Common myeloid progenitor, CD34-positive (primary cell): ENCODE results near the gene HOXB3.

Experiments
- CTCF ChIA-PET: fragments of 350-600 bp; sonication (Branson Sonifier 250); formaldehyde crosslinking; loops from one replicate; lab custom pipeline; 2021; ENCODE audit warnings: antibody characterized with exemption; lab: Charles Lee
- POLR2A ChIA-PET: fragments of 350-600 bp; sonication (Branson Sonifier 250); formaldehyde crosslinking; loops from one replicate; lab custom pipeline; 2021; ENCODE audit warnings: antibody characterized with exemption; lab: Charles Lee
- DNase-seq, 3 donors: peaks; one replicate each; pipeline versions ENCODE4 v3.0.0 to v3.0.0-alpha.2; 2013
- H3K27ac ChIP-seq, 2 experiments: 1 replicate in 1 of 2; 2 replicates in 1 of 2; pipeline ENCODE4 v1.7.0; 2013; ENCODE audit warnings: inconsistent platforms in 2 of 2, low read length in 2 of 2, mild to moderate bottlenecking in 2 of 2, low read depth in 1 of 2, moderate library complexity in 1 of 2; ENCODE audit not compliant: severe bottlenecking in 2 of 2, insufficient read depth in 1 of 2, poor library complexity in 1 of 2
- H3K27me3 ChIP-seq, 5 experiments: replicated peaks in 2 of 5; 1 replicate in 3 of 5; 2 replicates in 2 of 5; pipeline versions ENCODE4 v1.6.1 to v1.7.0; 2013; ENCODE audit warnings: low read length in 4 of 5, mild to moderate bottlenecking in 2 of 5, moderate library complexity in 2 of 5, inconsistent platforms in 1 of 5; ENCODE audit not compliant: insufficient read depth in 5 of 5, control insufficient read depth in 4 of 5
- H3K36me3 ChIP-seq, 4 experiments: 1 replicate in 2 of 4; 2 replicates in 2 of 4; pipeline versions ENCODE4 v1.6.1 to v1.7.0; 2013; ENCODE audit warnings: low read length in 3 of 4, control low read depth in 1 of 4, mild to moderate bottlenecking in 1 of 4; ENCODE audit not compliant: control insufficient read depth in 4 of 4, insufficient read depth in 4 of 4
- H3K4me1 ChIP-seq, 4 experiments: 1 replicate in 3 of 4; 2 replicates in 1 of 4; pipeline versions ENCODE4 v1.6.1 to v1.7.1; 2013; ENCODE audit warnings: low read length in 3 of 4, mild to moderate bottlenecking in 3 of 4, control low read depth in 1 of 4, inconsistent platforms in 1 of 4, moderate library complexity in 1 of 4; ENCODE audit not compliant: control insufficient read depth in 4 of 4, insufficient read depth in 4 of 4; ENCODE audit errors: control extremely low read depth in 1 of 4
- H3K4me3 ChIP-seq, 7 experiments: 1 replicate in 4 of 7; 2 replicates in 3 of 7; pipeline versions ENCODE4 v1.5.1 to v1.7.0; 2013; ENCODE audit warnings: mild to moderate bottlenecking in 7 of 7, low read length in 6 of 7, moderate library complexity in 6 of 7, inconsistent platforms in 2 of 7, low read depth in 2 of 7, control low read depth in 1 of 7; ENCODE audit not compliant: insufficient read depth in 4 of 7, control insufficient read depth in 1 of 7; ENCODE audit errors: extremely low read depth in 1 of 7
- H3K9me3 ChIP-seq, 5 experiments: 1 replicate in 4 of 5; 2 replicates in 1 of 5; pipeline versions ENCODE4 v1.6.1 to v1.7.1; 2013; ENCODE audit warnings: low read length in 4 of 5, mild to moderate bottlenecking in 2 of 5, inconsistent platforms in 1 of 5, low read depth in 1 of 5, moderate library complexity in 1 of 5; ENCODE audit not compliant: control insufficient read depth in 4 of 5, insufficient read depth in 2 of 5; ENCODE audit errors: control extremely low read depth in 1 of 5
- WGBS: methylation state at CpG from one replicate; pipeline ENCODE4 v1.1.5; 2013; ENCODE audit not compliant: insufficient coverage; 5-methylcytosine and 5-hydroxymethylcytosine counted together

The HOXB3 gene

GRCh38 chr17:48628649-48629410, 38.8 kb upstream of the HOXB3 start:
- CTCF ChIA-PET: interaction anchor here (0.6 to 1.7 kb wide), 4 partner anchors 8 to 35 kb away, joined by 3 to 7 read pairs (median 4); no protein-coding TSS in a partner anchor
- Histone ChIP-seq H3K27ac (peak overlapping the region in 1 of 2 experiments; percentile 76), H3K4me3 (no peak overlapping the region), H3K4me1 (peaks cover 0 to 31% (median 27%) of the 10 kb centered on the region in 4 experiments), H3K36me3 (no peaks in the 10 kb centered on the region), H3K27me3 (peaks cover 18 to 99% (median 54%) of the 10 kb centered on the region in 5 experiments), H3K9me3 (no peaks in the 10 kb centered on the region)
- no peak for DNase-seq
- 50% methylated on average over 4 of the region's 5 CpGs for WGBS
- POLR2A ChIA-PET: no interaction called here

- CTCF ChIA-PET: interaction anchor here (1.4 to 1.7 kb wide), 2 partner anchors 9 to 11 kb away, joined by 4 to 7 read pairs; no protein-coding TSS in a partner anchor
These were observed 37.8 kb upstream of the HOXB3 start for GRCh38 chr17:48627623-48628521.

GRCh38 chr17:48627118-48627597, 37.1 kb upstream of the HOXB3 start:
- Histone ChIP-seq H3K4me3 (peak overlapping the region in 2 of 7 experiments; percentile 11 to 31), H3K27me3 (peaks cover 18 to 99% (median 60%) of the 10 kb centered on the region in 5 experiments), H3K9me3 (no peaks in the 10 kb centered on the region), H3K27ac (peak overlapping the region in 1 of 2 experiments; percentile 76), H3K4me1 (peaks cover 0 to 28% (median 24%) of the 10 kb centered on the region in 4 experiments), H3K36me3 (no peaks in the 10 kb centered on the region)
- ChIA-PET CTCF (interaction anchor here (0.5 to 2.8 kb wide), 4 partner anchors 9 to 592 kb away, joined by 4 to 27 read pairs (median 6); partner anchors contain the start of gene HOXB8), POLR2A (interaction anchor here (0.7 kb wide), 1 partner anchor 519 kb away, joined by 3 read pairs; no protein-coding TSS in a partner anchor)
- no peak for DNase-seq
- 55% methylated on average over 4 of the region's 5 CpGs for WGBS

More at GRCh38 chr17:48627623-48628521, 37.8 kb upstream of the HOXB3 start:
- POLR2A ChIA-PET: interaction anchor here (0.7 kb wide), 1 partner anchor 520 kb away, joined by 3 read pairs; no protein-coding TSS in a partner anchor
- no peak overlapping the region for H3K4me3 ChIP-seq
- H3K36me3 ChIP-seq: no peaks in the 10 kb centered on the region
- peak overlapping the region in 1 of 2 experiments; percentile 76 for H3K27ac ChIP-seq
- 74% methylated on average over 23 of the region's 27 CpGs for WGBS
- peaks cover 18 to 99% (median 57%) of the 10 kb centered on the region in 5 experiments for H3K27me3 ChIP-seq
- peaks cover 0 to 28% (median 24%) of the 10 kb centered on the region in 4 experiments for H3K4me1 ChIP-seq
- H3K9me3 ChIP-seq: no peaks in the 10 kb centered on the region
- no peak for DNase-seq

- Histone ChIP-seq H3K27ac (peak within 1 kb of the TSS in 1 of 2 experiments; percentile 79), H3K4me3 (peak within 1 kb of the TSS; percentile 15 to 73 (median 57)), H3K9me3 (no peaks in the 10 kb centered on the region), H3K4me1 (peaks cover 0 to 28% (median 24%) of the 10 kb centered on the region in 4 experiments), H3K27me3 (peaks cover 18 to 99% (median 60%) of the 10 kb centered on the region in 5 experiments), H3K36me3 (no peaks in the 10 kb centered on the region)
- ChIA-PET POLR2A (interaction anchor here (1.0 kb wide), 1 partner anchor 10 kb away, joined by 3 read pairs; no protein-coding TSS in a partner anchor), CTCF (interaction anchor here (0.5 to 2.8 kb wide), 8 partner anchors 10 to 591 kb away, joined by 3 to 27 read pairs (median 4); partner anchors contain the start of gene HOXB8)
- 8% methylated on average over 18 of the region's 50 CpGs for WGBS
- DNase-seq: peak; percentile 70 to 87 (median 86)
These were observed 36.4 kb upstream of the HOXB3 start, which contains the start of gene HOXB9 for GRCh38 chr17:48626245-48627117. HOXB9 (minus strand) TSS chr17:48626358; CDS start chr17:48626269, 89 bp downstream.

- H3K36me3 ChIP-seq: no peaks in the 10 kb centered on the region
- H3K4me1 ChIP-seq: peaks cover 0 to 28% (median 24%) of the 10 kb centered on the region in 4 experiments
- CTCF ChIA-PET: interaction anchor here (0.8 to 2.8 kb wide), 9 partner anchors 10 to 317 kb away, joined by 3 to 27 read pairs (median 4); partner anchors contain the start of gene HOXB8
- WGBS: 0% methylated on average over 57 of the region's 69 CpGs
- H3K27ac ChIP-seq: peak overlapping the region in 1 of 2 experiments; percentile 79
- H3K9me3 ChIP-seq: no peaks in the 10 kb centered on the region
- POLR2A ChIA-PET: interaction anchor here (0.7 to 1.0 kb wide), 2 partner anchors 11 to 365 kb away, joined by 3 read pairs; no protein-coding TSS in a partner anchor
- peak in 2 of 3 donors; percentile 60 to 72 for DNase-seq
- H3K4me3 ChIP-seq: peak overlapping the region; percentile 15 to 73 (median 57)
- peaks cover 18 to 99% (median 64%) of the 10 kb centered on the region in 5 experiments for H3K27me3 ChIP-seq
These were observed 35.6 kb upstream of the HOXB3 start for GRCh38 chr17:48625495-48626244.
